GM19328 (cell line): ENCODE results near the gene RALGAPA2.

Experiments
- ATAC-seq: cut with Tn5 transposase; IDR thresholded peaks from one replicate; pipeline ENCODE4 v1.9.1; 2021; ENCODE audit warnings: mild to moderate bottlenecking, moderate library complexity; ENCODE audit not compliant: unreplicated experiment

The RALGAPA2 gene

GRCh38 chr20:20505554-20505953 is 206.9 kb downstream of the RALGAPA2 start:
- no peak for ATAC-seq

GRCh38 chr20:20503777-20504530 is 208.5 kb downstream of the RALGAPA2 start:
- no peak for ATAC-seq

DNA sequence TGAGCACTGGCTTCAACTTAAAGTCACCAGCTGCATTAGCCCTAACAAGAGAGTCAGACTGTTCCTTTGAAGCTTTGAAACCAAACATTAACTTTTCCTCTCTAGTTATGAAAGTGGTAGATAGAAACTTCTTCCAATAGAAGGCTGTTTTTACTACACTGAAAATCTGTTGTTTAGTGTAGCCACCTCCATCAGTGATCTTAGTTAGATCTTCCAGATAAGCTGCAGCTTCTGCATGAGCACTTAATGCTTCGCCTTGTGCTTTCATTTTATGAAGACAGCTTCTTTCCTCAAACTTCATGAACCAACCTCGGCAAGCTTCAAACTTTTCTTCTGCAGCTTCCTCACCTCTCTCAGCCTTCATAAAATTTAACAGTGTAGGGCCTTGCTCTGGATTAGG is 211.3 kb downstream of the RALGAPA2 start:
- ATAC-seq, result no peak

- ATAC-seq, result no peak
Observed at GRCh38 chr20:20500312-20500711, 212.1 kb downstream of the RALGAPA2 start.

GRCh38 chr20:20499439-20499838 is 213.0 kb downstream of the RALGAPA2 start:
- ATAC-seq, result no peak

DNA sequence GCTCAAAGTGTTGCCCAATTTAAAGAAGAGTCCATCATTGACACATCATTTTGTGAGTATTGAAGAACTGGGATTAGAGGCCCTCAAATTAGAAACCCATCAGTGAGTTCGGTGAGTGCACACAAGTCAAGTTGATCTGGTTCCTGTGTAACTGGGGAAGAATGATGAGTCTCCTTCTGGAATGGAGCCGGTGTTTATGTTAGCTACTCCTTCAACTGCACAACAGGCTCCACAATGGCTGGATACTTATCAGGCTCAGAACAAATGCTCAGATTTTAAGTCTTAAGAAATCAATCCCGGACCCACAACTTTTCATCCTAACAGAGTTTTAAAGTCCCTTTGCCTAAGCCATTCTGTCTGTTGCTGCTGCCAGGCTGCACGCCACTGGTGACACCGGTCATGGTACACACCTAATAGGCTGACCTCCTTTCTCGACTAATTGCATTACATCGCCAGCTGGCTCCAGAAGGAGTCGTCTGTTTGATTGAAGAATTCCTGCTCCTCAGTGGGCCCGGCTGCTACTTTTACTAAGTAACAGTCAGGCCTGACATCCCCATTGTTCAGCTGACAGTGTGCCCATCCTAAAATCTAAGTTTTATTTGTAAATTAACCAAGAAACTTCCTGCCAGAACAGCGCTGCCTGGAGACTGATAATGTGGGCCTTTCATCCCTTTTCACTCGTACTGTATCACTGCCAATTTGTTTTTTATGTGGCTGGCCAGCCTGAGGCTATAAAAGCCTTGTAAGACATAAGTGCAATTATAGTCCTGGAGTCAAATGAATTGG is 214.2 kb downstream of the RALGAPA2 start:
- ATAC-seq, result no peak

GRCh38 chr20:20497242-20497978 is 215.0 kb downstream of the RALGAPA2 start:
- no peak for ATAC-seq

GRCh38 chr20:20495729-20496503 is 216.5 kb downstream of the RALGAPA2 start:
- no peak for ATAC-seq

DNA sequence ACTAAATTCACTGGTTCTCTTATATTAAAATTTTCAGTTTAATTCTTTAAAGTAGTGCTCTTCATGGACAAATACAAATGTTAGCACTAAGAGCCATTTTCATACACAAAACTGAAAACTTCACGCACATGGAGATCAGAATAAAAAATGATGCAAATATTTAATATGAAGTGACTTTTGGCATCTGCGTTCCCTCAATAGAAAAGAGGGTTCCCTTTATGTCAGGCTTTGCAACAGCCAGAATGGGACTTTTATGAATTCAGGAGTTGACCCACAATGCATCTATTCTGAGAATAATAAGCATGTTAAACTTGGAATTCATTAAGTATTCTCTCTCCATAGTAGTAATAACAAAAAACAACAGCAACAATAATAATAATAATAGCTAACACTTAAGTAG is 218.7 kb downstream of the RALGAPA2 start:
- ATAC-seq, result no peak

DNA sequence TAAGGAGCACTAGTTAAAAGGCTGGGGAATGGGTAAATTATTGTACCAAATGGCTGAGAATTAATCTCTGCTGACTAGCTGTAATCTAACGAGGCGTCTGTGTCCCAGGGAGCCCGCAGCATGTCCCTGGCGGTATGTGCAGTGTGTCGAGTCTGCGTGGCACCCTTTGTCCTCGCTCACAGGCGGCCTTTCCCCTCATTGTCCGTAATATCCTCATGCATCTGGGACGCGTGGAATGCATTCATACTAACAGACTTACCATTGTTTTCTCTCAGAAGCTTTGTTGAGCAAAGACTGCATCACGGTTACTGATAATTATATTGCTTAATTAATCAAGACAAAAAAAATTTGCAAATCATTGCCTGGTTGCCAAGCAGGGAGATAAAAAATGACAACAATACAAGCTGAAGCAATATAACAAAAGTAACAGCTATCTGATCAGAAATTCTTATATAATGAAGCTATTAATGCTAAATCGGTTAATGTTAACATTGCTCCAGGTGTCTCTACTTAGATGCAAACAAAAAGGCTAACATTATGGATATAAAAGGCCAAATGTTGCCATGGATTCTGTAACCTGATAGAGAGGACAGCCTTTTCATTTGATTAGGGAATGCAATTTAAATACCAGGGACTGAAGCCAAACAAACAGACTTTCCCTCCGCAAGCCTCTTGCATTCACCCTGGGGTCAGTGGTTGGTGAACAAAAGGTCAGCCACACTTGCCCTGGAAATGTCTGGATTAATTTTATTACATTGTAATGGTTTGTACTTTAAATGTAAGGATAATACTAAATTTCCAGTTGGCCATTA is 219.7 kb downstream of the RALGAPA2 start:
- no peak for ATAC-seq

- no peak for ATAC-seq
Observed at GRCh38 chr20:20491784-20492264, 220.6 kb downstream of the RALGAPA2 start.

DNA sequence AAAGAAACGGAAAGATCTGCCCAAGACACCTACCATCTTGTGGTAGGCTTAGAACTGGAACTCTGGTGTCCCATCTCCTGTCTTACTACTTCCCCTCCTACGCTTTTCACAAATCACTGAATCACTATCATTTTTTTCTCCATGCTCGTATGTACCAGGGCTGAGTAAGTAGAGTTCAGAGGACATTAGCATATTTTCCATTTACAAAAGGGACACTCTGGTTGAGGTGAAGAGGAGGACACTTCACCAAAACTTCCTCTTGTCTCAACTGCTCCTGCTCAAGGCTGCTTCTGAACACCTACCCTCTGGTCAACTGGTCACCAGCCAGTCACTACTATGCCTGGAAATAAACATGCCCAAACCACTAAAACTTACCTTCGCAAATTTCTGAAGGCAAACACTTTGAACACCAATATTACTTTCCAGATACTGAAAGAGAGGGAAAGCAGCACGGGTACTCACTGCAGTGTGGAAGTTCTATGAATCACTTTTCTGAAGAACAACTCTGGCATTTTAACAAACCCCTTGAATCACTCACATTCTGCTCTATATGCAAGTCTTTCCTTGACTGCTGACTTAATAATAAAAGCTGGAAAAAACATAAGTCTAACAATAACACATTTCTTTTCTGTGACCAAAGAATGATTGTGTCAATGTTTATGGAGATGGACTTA is 221.2 kb downstream of the RALGAPA2 start:
- ATAC-seq, result no peak

DNA sequence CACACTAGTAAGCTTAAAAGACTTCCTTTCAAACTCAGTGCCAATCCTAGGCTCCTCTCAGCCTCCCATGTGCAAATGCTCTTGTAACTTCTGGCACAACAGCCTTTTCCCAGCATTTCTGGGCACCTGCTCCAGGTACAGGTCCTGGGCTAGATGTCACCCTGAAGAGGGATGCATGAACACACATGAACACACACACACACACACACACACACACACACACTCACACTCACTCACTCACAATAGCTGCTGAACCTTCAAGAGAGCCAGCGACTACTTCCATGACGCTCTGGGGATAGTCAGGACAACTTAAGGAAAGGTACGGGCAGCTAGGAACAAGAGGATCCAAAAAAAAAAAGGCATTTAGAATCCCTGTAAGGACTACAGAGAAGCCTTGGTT is 221.8 kb downstream of the RALGAPA2 start:
- ATAC-seq, result no peak

GRCh38 chr20:20489648-20490341 is 222.6 kb downstream of the RALGAPA2 start:
- peak; percentile 32 for ATAC-seq

DNA sequence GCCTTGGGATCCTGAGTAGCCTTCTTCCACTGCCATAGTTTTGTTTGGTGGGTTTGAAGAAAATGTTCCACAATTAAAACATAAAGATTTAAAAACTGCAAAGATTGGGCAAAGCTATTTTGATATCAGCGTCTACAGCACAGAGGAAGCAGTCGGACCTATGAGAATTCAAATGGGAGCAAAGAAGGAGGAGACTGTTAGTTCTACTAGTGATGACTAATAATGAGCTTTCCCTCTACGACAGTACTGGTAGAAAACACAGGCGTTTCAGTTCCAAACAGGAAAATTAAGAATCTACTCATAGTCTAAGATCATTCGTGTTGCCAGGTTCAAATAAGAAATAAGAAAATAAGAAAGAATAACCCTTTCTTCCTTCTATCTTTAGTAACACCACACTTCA is 223.4 kb downstream of the RALGAPA2 start:
- ATAC-seq, result peak; percentile 79

DNA sequence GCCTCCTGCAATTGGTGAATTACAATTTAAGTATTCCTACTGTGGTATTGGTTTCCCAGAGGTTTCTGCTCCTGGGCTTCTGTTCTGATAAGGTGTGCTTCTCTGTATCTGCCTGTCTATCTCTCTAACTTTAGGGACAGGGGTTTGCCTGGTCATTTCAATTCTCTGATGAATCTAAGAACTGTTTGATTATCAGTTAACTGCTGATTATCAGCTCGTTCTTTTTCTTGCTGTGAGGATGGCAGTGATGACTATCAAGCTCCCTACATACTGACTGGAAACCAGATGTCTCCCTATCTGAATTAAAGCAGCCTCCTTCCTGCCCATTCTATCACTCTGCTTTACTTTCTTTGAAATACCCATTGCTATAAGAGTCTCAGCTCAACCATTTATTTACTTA is 224.1 kb downstream of the RALGAPA2 start:
- no peak for ATAC-seq

GRCh38 chr20:20487811-20488210 is 224.6 kb downstream of the RALGAPA2 start:
- ATAC-seq, result no peak

DNA sequence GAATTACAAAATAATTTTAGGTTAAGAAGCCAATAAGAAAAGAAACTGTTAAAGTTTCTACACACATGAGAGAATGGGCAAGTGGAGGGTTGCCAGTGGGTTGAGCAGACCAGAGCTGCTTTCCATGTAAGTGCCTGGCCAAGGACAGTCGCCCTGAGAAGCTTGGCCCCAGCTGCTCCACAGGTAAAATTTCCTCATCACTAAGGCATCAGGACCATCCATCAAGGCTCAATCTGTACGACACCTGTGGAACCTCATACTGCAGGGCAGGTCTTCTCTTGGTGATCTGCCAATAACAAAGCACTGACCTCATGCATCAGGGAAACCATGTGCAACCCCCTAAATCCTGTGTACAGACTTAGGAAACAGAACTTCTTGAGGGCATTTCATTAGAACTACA is 229.1 kb downstream of the RALGAPA2 start:
- ATAC-seq, result no peak

- no peak for ATAC-seq
Observed at GRCh38 chr20:20482453-20482852, 230.0 kb downstream of the RALGAPA2 start.
